Uterus (tissue), 2 donors: Measurements from ENCODE around the gene HPS1.

Experiments used
- CTCF ChIP-seq, 4 experiments: fragments of 200-600 bp in 2 of 4; fragments of 450-650 bp in 2 of 4; sonication (generic) in 2 of 4; IDR thresholded peaks; one replicate each; pipeline ENCODE4 v1.5.1; 2016 to 2019; ENCODE audit warnings: antibody characterized with exemption in 4 of 4, mild to moderate bottlenecking in 2 of 4, moderate library complexity in 1 of 4
- POLR2A ChIP-seq, 2 donors: fragments of 450-650 bp; IDR thresholded peaks; one replicate each; pipeline ENCODE4 v1.6.1; 2016; ENCODE audit warnings: antibody characterized with exemption in 2 of 2, mild to moderate bottlenecking in 1 of 2, moderate library complexity in 1 of 2

DNA sequence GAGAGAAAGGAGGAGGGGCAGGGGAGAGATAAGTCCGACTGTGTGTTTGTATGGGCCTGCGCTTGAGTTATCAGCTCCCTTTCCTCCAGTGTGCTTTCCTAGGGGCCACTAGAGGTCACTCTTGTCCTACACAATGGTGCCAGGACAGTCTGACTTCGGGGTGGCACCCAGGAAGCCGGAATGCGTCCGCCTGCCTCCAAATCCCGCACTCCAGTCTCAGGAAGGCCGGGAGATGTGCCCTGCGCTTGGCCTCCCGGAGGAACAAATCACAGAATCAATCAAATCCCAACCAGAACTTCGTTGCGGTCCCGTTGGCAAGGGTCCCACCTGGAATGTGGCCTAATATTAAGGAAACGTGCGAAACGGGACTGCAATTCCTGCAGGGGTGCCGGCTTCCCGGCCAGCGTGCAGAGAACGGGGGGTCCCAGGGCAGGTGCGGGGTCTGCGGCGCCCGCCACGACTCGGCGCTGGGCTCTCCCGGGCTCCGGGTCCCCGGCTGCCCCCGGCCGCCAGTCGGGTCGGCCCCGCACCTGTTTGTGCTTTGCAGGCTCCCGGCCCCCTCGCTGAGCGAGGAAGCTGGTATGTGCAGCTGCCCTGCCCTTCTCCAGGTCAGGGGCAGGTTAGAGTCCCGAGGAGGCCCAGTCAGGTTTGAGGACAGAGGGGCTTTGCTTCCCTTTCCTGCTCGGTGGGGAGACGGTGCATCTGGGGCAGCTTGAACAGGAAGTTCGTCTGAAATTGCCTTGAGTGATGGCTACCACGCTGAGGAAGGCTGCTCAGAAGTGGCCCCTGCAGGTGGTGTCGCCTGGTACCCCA is 21.0 kb upstream of the HPS1 start:
- TF ChIP-seq CTCF (IDR thresholded peaks at IDR 0.05) (peak; percentile 74 to 83 (median 78)), POLR2A (IDR thresholded peaks at IDR 0.05) (no peak)
